A673 (cell line): ENCODE results near the gene S100A3. TPM values are rescaled to one million over a fixed set of nuclear protein-coding genes. Genes with fewer than 3 reads are reported as not detected.

Source experiments
- BruUV-seq: library from RNA; stranded (reverse); fragments of 400-500 nt; replicated peaks from 2 replicates; lab custom pipeline; 2021; lab: Mats Ljungman, UMichigan
- CTCF ChIA-PET: fragments of 300-600 bp; sonication (Branson Sonifier 250); formaldehyde crosslinking; loops from one replicate; lab custom pipeline; 2022; ENCODE audit warnings: antibody characterized with exemption; lab: Charles Lee
- POLR2A ChIA-PET: fragments of 300-600 bp; sonication (Branson Sonifier 250); formaldehyde crosslinking; loops from one replicate; lab custom pipeline; 2022; ENCODE audit warnings: antibody characterized with exemption; ENCODE audit not compliant: low non-redundant PET; lab: Charles Lee
- DNase-seq: peaks from one replicate; pipeline ENCODE4 v3.0.0-alpha.2; 2015; ENCODE audit warnings: low spot score
- H3K27ac ChIP-seq: fragments of 200-600 bp; sonication (generic); 2 replicates; pipeline ENCODE4 v1.5.1; 2016; ENCODE audit warnings: mixed run types, low read depth, mild to moderate bottlenecking, mixed read lengths, antibody characterized with exemption, low read length; ENCODE audit not compliant: poor library complexity, severe bottlenecking
- H3K27me3 ChIP-seq: fragments of 200-600 bp; sonication (generic); replicated peaks from 2 replicates; pipeline ENCODE4 v1.6.1; 2017; ENCODE audit warnings: mixed run types, low read depth, mild to moderate bottlenecking, mixed read lengths, antibody characterized with exemption, low read length; ENCODE audit not compliant: insufficient read depth, poor library complexity
- H3K36me3 ChIP-seq: fragments of 200-600 bp; sonication (generic); 2 replicates; pipeline ENCODE4 v1.6.1; 2016; ENCODE audit warnings: mixed run types, mild to moderate bottlenecking, mixed read lengths, antibody characterized with exemption, low read length; ENCODE audit not compliant: insufficient read depth, poor library complexity, severe bottlenecking
- H3K4me1 ChIP-seq: fragments of 200-600 bp; sonication (generic); 2 replicates; pipeline ENCODE4 v1.6.1; 2017; ENCODE audit warnings: mixed run types, mild to moderate bottlenecking, mixed read lengths, antibody characterized with exemption, low read length; ENCODE audit not compliant: insufficient read depth, poor library complexity, severe bottlenecking
- H3K4me3 ChIP-seq: fragments of 200-600 bp; sonication (generic); 2 replicates; pipeline ENCODE4 v1.5.1; 2016; ENCODE audit warnings: low read depth, mixed run types, mild to moderate bottlenecking, mixed read lengths, low read length; ENCODE audit not compliant: poor library complexity, severe bottlenecking
- H3K9me3 ChIP-seq: fragments of 200-600 bp; sonication (generic); 2 replicates; pipeline ENCODE4 v1.6.1; 2016; ENCODE audit warnings: mixed run types, low read depth, mild to moderate bottlenecking, mixed read lengths, antibody characterized with exemption, low read length; ENCODE audit not compliant: poor library complexity, severe bottlenecking
- CTCF ChIP-seq: fragments of 300-800, 200-600 bp; sonication (generic); conservative IDR thresholded peaks from 2 replicates; pipeline ENCODE4 v1.5.1; 2017; ENCODE audit warnings: low read depth, mild to moderate bottlenecking, antibody characterized with exemption, low read length, moderate library complexity, mixed read lengths
- EZH2 ChIP-seq: fragments of 200-600 bp; sonication (generic); IDR thresholded peaks from 2 replicates; pipeline ENCODE4 v1.6.1; 2017; ENCODE audit warnings: borderline replicate concordance, low read depth, mild to moderate bottlenecking, mixed read lengths, antibody characterized with exemption, low read length; ENCODE audit not compliant: poor library complexity, severe bottlenecking
- intact Hi-C: fragments of 100-400 bp; cut with micrococcal nuclease; formaldehyde crosslinking; loops from one replicate; pipeline ENCODE4 v1.10.0; 2022; ENCODE audit not compliant: unreplicated experiment
- total RNA-seq: library from RNA; stranded (reverse); gene quantifications from 2 replicates; pipeline ENCODE4 v1.2.3, GENCODE V29; 2021

Gene S100A3
- total RNA-seq, 1 experiment from 2014 or later, result 0.99 TPM

- no peak for DNase-seq
These were observed 811 bp upstream of the S100A3 start for GRCh38 chr1:153549741-153550397.

GRCh38 chr1:153547560-153548551, 1.2 kb downstream of the S100A3 start:
- BruUV-seq, result no TSS peak
- ChIA-PET CTCF (no interaction called here), POLR2A (interaction anchor here (0.7 kb wide), 1 partner anchor 86 kb away, joined by 3 read pairs; no protein-coding TSS in a partner anchor)
- no peak for DNase-seq
- H3K36me3 ChIP-seq, result no peaks in the 10 kb centered on the region
- no peak overlapping the region for H3K4me3 ChIP-seq
- H3K9me3 ChIP-seq, result no peaks in the 10 kb centered on the region
- TF ChIP-seq CTCF, result no peak
- no peak for TF ChIP-seq EZH2
- intact Hi-C loops, result no loop called here
- H3K27me3 ChIP-seq, result no peaks in the 10 kb centered on the region
- peak overlapping the region; percentile 64 for H3K27ac ChIP-seq
- H3K4me1 ChIP-seq, result peaks cover 49% of the 10 kb centered on the region

More at GRCh38 chr1:153549741-153550397, 811 bp upstream of the S100A3 start:
- Histone ChIP-seq H3K36me3 (no peaks in the 10 kb centered on the region), H3K27ac (no peak overlapping the region), H3K4me1 (peaks cover 29% of the 10 kb centered on the region), H3K9me3 (no peaks in the 10 kb centered on the region), H3K4me3 (no peak overlapping the region), H3K27me3 (no peaks in the 10 kb centered on the region)
- ChIA-PET CTCF (no interaction called here), POLR2A (no interaction called here)
- TF ChIP-seq CTCF, result no peak
- TF ChIP-seq EZH2, result no peak
- BruUV-seq, result no TSS peak
- intact Hi-C loops, result no loop called here

GRCh38 chr1:153546796-153547559, 2.1 kb downstream of the S100A3 start:
- intact Hi-C loops, result no loop called here
- Histone ChIP-seq H3K9me3 (no peaks in the 10 kb centered on the region), H3K4me1 (peaks cover 54% of the 10 kb centered on the region), H3K27me3 (no peaks in the 10 kb centered on the region), H3K36me3 (no peaks in the 10 kb centered on the region), H3K4me3 (no peak overlapping the region), H3K27ac (peak overlapping the region; percentile 64)
- peak; percentile 45 for DNase-seq
- ChIA-PET CTCF (no interaction called here), POLR2A (interaction anchor here (0.7 kb wide), 1 partner anchor 87 kb away, joined by 3 read pairs; no protein-coding TSS in a partner anchor)
- TF ChIP-seq CTCF (no peak), EZH2 (no peak)
- BruUV-seq, result no TSS peak
